Superior temporal gyrus (tissue), 1 donor: ENCODE data around the gene TAS1R3.
A peak's percentile ranks its signal among the peaks of the same experiment; 100 is the strongest.

Experiments used
- DNase-seq: peaks from one replicate; pipeline ENCODE4 v3.0.0-alpha.2; 2016; ENCODE audit errors: extremely low spot score

TAS1R3 gene

DNA sequence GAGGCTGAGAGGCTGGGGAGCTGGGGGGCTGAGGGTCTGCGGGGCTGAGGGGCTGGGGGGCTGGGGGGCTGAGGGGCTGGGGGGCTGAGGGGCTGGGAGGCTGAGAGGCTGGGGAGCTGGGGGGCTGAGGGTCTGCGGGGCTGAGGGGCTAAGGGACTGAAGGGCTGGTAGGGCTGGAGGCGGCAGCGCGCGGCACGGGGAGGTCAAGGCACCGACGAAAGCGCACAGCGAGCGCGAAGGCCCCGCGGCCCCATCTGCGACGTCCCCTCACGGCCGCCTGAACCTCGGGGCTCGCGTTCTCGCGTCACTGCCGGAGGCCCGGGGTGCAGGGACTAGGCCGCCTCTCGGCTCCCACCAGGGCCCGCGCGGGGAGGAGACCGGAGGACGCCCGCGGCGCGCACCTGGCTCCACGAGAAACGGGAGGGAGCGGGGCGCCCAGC is 7.0 kb upstream of the TAS1R3 start:
- no peak for DNase-seq

DNA sequence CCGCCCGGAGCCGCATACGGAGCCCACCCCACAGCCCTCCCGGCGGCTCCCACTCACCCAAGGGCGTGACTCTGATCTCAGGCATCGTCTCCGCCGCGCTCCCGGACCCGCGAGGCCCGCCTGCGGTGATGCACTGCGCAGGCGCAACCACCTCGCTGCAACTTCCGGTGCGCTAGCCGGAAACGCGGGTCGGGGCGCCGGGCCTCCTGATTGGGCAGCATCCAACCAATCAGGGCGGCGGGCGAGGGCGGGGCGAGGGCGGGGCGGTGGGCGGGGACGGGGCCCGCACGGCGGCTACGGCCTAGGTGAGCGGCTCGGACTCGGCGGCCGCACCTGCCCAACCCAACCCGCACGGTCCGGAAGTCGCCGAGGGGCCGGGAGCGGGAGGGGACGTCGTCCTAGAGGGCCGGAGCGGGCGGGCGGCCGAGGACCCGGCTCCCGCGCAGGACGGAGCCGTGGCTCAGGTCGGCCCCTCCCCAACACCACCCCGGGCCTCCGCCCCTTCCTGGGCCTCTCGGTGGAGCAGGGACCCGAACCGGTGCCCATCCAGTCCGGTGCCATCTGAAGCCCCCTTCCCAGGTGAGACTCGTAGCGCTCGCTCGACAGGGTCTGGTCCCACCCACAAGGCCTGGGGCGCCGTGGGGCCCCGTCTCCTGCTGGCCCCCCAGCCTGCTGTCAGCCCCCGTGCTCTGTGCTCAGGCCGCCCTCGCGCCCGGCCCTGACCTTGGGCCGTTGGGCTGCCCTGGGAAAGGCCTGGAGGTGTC is 6.4 kb upstream of the TAS1R3 start, which contains the start of the genes CPTP and INTS11:
TSS of gene CPTP (plus strand) at position 279 of the 764 bp plus-strand sequence. CDS start 2,109 bp downstream, outside the sequence.
TSS of gene INTS11 (minus strand) at position 137 of the 764 bp plus-strand sequence. CDS start at position 85, 52 bp downstream.
- DNase-seq: peak; percentile 90

DNA sequence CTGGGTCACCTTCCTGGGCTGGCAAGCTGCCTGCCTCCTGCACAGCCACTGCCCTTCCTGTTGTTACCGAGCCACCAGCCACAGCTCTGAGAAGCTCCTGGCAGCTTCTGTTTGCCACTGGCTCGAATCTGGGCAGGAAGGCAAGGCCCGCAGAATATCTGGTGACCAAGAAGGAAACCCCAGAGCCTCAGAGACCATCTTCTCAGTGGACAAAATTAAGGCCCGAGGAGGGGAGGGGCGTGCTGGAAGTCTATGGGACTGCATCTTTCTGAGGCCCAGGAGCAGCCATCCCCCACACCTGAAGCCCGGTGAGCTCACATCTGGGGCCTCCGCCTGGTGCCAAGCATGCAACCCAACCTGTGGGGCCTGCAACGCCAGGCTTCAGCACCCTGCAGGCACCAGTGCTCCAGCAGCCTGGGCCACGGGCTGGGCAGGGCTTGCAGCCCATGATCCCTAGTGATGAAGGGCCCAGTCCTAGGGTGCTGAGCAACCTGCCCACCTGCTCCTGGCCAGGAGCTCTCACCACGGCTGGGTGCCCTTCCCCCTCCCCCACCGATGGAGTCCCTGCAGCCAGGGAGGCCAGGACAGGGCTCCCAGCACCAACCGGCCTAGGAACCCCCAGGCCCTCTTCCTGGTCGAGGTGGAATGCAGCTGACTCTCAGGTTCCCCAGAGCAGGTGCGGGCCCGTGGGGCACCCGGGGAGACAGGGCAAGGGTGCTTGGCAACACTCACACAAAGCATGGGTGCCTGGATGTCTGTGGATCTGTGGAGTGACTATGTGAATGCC is 5.6 kb upstream of the TAS1R3 start:
- no peak for DNase-seq

DNA sequence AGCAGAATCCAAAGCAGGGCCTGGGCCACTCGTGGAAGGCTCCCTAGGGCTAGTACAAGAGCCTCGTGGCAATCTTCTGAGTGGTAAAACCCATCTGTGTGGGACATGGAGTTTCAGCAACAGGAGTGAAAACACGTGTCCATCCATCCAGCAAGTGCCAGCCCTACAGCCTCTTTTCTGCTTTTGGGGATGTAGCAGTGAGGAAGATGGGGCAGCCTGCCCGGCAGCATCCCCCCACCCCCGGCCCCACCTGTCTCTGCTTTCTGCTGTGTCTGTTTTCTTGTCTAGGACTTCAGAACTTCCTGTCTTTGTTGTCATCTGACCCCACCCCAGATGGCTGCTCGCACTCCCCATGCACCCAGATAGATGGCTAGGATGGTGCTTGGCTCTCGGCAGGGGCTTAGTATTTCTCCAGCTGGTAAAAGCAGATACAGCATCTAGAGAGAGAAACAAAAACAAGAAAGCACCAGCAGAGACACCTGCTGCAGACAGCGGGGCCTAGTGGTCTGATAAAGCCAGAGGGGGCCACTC is 4.9 kb upstream of the TAS1R3 start:
- no peak for DNase-seq

DNA sequence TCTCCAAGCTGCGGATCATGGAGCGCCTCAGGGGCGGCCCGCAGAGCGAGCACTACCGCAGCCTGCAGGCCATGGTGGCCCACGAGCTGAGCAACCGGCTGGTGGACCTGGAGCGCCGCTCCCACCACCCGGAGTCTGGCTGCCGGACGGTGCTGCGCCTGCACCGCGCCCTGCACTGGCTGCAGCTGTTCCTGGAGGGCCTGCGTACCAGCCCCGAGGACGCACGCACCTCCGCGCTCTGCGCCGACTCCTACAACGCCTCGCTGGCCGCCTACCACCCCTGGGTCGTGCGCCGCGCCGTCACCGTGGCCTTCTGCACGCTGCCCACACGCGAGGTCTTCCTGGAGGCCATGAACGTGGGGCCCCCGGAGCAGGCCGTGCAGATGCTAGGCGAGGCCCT is 3.8 kb upstream of the TAS1R3 start:
- no peak for DNase-seq

DNA sequence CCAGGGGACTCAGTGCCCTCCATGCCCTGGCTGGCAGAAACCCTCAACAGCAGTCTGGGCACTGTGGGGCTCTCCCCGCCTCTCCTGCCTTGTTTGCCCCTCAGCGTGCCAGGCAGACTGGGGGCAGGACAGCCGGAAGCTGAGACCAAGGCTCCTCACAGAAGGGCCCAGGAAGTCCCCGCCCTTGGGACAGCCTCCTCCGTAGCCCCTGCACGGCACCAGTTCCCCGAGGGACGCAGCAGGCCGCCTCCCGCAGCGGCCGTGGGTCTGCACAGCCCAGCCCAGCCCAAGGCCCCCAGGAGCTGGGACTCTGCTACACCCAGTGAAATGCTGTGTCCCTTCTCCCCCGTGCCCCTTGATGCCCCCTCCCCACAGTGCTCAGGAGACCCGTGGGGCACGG is 2.8 kb upstream of the TAS1R3 start:
- no peak for DNase-seq

DNA sequence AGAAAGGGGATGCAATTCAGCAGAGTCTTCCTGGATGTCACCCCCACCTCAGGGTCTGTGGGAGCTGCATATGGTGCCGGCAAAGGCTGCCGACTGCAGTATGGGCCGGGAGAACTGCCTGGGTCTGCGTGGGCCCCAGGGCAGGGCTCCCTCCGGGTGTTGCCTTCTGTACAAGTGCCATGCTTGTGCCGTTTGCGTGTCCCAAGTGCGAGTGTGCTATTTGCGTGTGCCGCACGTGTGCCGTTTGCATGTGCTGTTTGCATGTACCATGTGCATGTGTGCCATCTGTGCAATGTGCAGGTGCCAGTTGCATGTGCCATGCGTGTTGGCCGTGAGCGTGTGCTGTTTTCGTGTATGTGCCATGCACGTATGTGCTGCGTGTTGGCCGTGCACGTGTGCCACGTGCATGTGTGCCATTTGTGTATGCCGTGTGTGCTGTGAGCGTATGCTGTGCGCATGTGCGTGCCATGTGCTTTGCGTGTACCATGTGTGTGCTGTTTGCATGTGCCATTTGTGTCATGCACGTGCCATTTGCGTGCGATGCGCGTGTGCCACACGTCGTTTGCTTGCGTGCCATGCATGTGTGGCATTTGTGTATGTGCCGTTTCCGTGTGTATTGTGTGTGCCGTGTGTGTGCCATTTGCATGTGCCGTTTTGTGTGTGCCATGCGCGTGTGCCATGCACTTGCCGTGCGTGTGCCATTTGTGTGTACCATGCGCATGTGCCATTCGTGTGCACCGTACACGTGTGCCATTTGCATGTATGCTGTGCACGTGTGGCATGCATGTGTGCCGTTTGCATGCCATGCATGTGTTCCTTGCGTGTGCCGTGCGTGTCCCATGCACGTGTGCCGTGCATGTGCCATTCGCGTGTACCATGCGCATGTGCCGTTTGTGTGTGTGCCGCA is 1.5 kb upstream of the TAS1R3 start:
- no peak for DNase-seq

DNA sequence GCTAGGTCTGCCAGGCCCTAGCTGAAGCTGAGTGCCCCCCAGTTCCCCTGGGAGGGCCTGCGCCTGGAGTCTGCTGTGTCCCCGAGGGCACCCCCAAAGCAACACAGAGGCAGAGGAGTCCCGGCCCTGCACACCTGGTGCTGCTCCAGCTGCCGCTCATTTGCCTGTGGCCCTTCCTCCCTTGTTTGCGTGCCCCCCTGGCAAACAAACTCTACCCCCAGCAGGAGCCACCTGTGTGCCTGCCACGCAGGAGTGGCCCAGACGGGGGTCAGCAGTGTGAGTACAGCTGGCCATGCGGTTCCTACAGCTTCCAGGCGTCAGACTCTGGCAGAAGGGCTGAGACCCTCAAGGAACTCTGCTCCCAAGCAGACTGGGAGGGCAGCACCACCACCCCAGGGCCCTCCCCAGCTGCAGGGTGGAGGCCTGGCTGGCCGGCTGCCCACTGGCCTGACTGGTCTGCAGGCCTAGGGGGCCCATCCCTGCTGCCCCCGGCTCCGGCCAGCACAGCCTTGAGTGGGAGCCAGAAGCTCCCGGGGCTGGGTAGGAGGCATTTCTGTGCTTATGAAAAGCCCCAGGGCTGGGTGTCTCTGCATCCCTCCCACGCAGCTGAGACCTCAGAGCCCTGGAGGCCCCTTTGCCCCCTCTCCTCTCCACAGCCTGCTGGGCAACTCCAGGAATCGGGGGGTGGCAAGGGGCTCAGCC is 563 bp upstream of the TAS1R3 start:
- DNase-seq: no peak

DNA sequence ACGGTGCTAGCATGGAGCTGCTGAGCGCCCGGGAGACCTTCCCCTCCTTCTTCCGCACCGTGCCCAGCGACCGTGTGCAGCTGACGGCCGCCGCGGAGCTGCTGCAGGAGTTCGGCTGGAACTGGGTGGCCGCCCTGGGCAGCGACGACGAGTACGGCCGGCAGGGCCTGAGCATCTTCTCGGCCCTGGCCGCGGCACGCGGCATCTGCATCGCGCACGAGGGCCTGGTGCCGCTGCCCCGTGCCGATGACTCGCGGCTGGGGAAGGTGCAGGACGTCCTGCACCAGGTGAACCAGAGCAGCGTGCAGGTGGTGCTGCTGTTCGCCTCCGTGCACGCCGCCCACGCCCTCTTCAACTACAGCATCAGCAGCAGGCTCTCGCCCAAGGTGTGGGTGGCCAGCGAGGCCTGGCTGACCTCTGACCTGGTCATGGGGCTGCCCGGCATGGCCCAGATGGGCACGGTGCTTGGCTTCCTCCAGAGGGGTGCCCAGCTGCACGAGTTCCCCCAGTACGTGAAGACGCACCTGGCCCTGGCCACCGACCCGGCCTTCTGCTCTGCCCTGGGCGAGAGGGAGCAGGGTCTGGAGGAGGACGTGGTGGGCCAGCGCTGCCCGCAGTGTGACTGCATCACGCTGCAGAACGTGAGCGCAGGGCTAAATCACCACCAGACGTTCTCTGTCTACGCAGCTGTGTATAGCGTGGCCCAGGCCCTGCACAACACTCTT is 1.1 kb downstream of the TAS1R3 start:
- DNase-seq: no peak

DNA sequence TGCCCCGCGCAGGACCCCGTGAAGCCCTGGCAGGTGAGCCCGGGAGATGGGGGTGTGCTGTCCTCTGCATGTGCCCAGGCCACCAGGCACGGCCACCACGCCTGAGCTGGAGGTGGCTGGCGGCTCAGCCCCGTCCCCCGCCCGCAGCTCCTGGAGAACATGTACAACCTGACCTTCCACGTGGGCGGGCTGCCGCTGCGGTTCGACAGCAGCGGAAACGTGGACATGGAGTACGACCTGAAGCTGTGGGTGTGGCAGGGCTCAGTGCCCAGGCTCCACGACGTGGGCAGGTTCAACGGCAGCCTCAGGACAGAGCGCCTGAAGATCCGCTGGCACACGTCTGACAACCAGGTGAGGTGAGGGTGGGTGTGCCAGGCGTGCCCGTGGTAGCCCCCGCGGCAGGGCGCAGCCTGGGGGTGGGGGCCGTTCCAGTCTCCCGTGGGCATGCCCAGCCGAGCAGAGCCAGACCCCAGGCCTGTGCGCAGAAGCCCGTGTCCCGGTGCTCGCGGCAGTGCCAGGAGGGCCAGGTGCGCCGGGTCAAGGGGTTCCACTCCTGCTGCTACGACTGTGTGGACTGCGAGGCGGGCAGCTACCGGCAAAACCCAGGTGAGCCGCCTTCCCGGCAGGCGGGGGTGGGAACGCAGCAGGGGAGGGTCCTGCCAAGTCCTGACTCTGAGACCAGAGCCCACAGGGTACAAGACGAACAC is 1.8 kb downstream of the TAS1R3 start:
- no peak for DNase-seq

DNA sequence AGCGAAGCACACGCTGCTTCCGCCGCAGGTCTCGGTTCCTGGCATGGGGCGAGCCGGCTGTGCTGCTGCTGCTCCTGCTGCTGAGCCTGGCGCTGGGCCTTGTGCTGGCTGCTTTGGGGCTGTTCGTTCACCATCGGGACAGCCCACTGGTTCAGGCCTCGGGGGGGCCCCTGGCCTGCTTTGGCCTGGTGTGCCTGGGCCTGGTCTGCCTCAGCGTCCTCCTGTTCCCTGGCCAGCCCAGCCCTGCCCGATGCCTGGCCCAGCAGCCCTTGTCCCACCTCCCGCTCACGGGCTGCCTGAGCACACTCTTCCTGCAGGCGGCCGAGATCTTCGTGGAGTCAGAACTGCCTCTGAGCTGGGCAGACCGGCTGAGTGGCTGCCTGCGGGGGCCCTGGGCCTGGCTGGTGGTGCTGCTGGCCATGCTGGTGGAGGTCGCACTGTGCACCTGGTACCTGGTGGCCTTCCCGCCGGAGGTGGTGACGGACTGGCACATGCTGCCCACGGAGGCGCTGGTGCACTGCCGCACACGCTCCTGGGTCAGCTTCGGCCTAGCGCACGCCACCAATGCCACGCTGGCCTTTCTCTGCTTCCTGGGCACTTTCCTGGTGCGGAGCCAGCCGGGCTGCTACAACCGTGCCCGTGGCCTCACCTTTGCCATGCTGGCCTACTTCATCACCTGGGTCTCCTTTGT is 2.6 kb downstream of the TAS1R3 start:
- DNase-seq: no peak

DNA sequence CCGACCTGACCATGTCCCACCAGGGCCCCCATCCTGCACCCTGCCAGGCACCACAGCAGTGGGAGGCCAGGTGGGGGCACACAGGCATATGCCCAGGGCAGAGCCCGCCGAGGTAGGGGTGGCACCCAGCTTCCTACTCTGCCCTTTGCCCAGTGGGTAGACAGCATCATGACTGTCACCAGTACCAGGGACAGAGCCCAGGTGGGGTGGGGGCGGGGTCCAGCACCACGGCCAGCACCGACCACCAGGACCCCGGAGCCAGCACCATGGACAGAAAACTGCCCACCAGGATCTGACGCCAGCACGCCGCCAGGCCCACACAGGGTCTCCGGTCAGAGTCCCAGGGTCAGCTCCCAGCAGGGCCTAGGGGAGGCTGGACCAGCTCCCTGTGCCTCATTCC is 3.8 kb downstream of the TAS1R3 start:
- no peak for DNase-seq

DNA sequence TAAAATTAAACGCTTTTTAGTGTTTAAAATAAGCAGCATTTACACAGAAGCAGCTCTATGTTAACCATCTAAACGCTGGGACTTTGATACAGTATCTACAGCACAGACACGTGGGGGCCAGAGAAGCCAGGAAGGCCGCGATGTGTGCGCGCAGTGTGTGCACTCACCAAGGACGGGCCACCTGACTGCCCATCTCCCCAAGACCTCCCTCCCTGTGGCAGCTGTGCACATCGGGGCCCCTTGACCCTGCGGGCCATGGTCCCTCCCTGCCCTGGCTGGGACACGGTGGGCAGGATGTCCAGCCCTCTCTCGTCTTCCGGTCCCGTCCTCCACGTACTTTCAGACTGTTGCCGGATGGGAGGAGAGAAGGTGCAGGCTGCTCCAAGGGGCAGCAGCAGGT is 4.2 kb downstream of the TAS1R3 start:
- DNase-seq: no peak

DNA sequence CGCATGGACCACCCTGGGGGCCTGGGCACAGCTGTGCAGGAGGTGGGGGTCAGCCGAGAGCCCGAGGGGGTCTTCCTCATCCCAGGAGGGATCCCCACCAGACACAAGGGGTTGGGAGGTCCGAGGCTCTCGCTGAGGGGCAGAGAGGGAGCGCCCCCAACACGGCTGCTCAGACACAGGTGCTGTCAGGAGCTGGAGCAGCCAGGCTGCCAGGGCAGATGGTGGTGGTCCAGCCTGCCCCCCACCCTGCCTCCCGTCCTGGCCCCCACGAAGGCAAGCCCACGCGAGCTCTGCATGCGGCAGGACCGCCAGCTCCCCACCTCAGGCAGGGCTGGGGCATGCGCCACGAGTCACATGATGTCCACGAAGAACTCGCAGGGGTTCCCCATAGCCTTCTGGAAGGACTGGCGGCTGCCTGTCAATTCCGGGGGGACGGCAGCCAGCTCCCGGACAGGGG is 4.7 kb downstream of the TAS1R3 start:
- no peak for DNase-seq

DNA sequence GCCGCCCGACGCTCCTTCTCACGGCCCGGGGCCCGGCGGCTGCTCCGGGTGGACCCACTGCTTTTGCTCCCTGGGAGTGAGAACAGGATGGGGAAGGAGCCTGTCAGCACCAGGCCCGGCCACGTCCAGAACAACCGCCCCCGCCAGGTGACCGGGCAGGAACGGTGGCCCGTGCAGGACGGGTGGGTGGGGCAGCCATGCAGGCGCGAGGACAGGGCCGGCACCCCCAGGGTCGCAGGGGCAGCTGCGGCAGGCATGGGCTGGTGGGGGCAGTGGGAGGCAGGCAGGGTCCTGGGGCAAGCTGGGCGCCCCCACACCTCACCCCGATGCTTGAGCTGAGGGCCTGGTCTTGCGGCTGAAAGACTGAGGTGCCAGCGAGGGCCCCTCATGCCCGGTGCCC is 5.4 kb downstream of the TAS1R3 start:
- DNase-seq: no peak

DNA sequence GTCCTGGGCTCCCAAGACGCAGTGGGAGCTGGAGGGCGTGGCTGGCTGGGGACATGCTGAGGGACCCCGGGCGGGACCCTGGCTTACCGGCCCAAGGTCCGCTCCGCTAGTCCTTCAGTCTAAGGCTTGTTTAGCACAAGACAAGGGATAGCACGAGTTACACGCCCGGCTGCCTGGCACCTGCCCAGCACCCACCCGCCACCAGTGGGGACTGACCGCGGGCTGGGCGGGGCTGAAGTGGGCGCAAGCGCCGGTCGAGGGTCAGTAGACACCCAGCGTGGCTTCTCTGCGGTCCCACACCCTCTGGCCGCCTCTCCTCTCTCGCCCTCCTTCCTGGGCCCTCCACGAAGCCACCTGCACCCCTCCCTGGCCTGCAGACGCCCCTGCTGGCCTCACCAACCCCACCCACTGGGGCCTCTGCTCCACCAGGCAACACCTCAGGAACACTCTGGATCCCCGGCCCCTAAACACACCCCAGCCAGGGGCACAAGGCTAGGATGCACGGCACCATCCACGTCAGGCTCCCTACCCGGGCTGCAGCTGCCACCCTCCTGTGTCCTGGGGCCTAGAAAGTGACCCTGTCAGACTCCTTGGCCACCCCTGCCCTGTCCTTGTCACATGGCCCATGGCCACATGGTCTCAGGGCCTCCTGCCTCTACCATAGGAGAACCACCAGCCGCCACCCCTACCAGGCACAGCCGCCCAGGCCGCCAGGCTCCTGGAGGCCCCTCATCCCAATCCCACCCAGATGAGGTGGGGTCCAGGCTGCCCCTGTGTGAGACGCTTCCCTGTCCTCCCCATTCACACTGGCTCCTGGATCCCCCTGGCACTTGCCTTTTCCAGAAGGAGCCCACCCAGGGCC is 6.1 kb downstream of the TAS1R3 start:
- DNase-seq: no peak

DNA sequence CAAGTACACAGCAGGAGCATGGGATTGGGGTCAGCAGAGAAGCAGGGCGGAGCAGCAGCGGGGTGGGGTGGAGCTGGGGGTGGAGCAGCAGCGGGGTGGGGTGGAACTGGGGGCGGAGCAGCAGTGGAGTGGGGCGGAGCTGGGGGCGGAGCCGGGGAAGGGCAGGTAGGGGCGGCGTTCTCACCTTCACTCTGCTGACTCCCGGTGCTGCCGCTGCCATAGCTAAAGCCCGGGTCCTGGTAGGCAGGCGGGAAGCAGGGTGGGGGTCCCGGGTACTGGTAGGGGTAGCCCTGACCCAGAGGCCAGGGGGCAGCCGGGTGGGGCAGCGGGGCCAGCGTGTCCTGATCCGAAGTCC is 6.7 kb downstream of the TAS1R3 start:
- no peak for DNase-seq

DNA sequence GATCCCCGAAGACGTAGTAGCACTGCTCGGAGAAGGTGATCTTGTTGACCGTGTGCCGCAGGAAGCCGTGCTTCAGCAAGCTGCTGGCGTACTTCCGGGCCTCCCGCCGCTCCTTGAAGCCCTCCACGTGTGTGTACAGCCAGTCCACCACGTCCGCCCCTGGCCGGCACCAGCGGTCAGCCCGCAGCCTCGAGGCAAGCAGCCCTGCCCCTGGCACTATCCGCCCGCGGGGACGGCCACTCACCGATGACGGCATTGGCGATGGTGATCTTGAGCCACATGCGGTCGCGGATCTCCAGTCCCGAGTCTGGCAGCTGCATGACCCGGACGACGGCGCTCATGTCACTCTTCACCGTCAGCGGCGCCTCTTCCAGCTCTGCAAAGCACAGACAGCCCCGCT is 7.2 kb downstream of the TAS1R3 start:
- no peak for DNase-seq
